GM21423 (cell line): ENCODE results near the gene TANGO2.

Source experiments
- ATAC-seq: cut with Tn5 transposase; IDR thresholded peaks from one replicate; pipeline ENCODE4 v1.9.1; 2021; ENCODE audit warnings: mild to moderate bottlenecking, moderate library complexity; ENCODE audit not compliant: unreplicated experiment

TANGO2 gene

DNA sequence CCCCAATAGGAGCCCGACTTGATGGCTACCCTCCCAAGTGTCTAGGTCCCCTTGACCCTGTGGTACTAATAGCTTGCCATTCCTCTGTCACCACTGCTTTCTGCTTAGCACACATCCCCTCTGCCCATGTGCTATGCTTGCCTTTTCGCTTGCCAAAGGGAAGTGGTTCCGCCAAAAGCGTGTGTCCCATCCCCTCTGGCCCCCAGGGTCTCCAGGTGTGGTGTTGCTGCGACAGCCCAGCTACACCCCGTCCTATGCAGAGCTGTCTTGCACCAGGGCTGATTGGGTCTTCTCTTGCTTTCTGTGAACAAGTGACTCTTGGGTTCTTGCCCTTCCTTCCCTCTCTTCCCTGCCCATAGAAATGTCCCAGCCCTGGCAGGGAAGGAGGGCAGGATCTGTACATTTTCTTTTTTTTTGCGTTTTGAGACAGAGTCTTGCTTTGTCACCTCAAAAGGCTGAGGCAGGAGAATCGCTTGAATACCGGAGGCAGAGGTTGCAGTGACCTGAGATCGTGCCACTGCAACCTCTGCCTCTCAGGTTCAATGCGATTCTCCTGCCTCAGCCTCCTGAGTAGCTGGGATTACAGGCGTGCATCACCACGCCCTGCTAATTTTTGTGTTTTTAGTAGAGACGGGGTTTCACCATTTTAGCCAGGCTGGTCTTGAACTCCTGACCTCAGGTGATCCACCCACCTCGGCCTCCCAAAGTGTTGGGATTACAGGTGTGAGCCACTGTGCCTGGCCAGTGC, 3.9 kb downstream of the TANGO2 start:
- no peak for ATAC-seq

DNA sequence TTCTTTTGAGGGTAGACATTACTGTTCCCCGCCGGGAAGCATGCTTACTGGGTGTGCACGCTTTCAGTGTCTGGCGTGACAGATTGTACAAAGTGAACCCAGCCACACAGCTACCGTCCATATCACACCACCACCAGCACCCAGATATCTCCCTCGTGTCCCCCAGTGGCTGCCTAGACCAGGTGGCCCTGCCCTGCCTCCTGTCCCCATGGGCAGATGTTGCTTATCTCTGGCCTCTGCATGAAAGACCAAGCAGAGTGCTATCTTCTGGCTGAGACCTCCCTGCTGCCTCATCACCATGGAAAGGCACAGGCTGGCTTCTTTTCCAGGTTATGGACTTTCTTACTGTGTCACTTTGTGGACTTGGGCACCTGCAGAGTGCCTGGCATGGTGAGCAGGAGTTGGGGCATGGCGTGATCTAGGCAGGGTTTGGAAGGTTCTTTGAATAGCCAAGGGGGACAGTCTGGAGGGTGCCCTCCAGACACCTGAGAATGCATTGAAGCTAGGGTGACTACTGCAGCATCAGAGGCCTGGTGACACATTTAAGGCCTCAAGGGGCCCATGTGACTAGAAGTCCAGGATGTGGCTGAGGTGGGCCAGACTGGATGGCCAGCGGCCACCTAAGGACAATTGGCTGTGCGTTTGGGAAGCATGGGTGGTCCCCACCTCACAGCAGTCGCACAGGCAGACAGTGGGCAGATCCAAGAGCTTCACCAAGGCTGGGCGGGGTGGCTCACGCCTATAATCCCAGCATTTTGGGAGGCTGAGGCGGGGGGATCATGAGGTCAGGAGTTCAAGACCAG, 4.7 kb downstream of the TANGO2 start:
- no peak for ATAC-seq

DNA sequence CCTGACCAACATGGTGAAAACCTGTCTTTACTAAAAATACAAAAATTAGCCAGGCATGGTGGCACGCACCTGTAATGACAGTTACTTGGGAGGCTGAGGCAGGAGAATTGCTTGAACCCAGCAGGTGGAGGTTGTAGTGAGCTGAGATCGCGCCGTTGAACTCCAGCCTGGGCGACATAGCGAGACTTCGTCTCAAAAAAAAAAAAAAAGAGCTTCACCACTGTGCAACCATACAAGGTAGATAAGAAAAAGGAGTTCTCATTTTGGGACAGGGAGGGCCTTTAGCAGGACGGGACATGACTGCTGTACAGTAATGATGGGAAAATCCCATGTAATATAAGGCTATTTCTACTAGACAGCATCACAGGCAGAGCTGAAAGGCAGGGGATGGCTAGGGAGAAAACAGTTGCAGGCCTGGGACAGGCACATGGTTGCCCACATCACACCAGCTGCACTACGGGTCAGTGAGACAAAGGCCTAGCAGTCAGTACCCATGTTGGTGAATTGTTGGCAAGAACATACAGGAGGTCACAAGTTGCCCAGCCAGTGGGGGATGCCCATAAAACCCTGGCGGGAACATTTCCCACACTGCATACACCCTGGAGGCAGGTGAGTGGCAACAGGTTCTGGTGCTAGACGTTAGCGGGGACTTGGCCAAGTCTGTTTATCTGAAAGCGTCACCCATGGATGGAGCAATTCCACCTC, 5.4 kb downstream of the TANGO2 start:
- ATAC-seq: no peak

DNA sequence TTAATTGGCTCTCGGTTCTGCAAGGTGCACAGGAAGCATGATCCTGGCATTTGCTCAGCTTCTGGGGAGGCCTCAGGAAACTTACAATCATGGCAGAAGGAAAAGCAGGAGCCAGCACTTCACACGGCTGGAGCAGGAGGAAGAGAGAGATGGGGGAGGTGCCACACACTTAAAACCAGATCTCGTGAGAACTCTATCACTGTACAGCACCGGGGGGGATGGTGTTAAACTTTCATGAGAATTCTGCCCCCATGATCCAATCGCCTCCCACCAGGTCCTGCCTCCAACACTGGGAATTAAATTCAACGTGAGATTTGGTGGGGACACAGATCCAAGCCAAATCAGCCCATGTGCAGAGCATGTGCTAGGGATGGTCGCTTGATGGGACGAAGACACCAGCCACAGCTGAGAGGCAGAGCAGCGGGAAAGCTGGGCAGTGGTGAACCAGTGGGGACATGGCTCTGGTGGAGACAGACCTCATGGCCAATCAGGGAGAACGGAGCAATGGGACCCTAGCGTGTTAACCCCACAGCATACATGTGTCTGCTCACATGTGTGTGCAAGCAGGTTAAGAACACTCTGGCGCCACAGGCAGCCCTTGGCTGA, 6.2 kb downstream of the TANGO2 start:
- ATAC-seq: no peak

DNA sequence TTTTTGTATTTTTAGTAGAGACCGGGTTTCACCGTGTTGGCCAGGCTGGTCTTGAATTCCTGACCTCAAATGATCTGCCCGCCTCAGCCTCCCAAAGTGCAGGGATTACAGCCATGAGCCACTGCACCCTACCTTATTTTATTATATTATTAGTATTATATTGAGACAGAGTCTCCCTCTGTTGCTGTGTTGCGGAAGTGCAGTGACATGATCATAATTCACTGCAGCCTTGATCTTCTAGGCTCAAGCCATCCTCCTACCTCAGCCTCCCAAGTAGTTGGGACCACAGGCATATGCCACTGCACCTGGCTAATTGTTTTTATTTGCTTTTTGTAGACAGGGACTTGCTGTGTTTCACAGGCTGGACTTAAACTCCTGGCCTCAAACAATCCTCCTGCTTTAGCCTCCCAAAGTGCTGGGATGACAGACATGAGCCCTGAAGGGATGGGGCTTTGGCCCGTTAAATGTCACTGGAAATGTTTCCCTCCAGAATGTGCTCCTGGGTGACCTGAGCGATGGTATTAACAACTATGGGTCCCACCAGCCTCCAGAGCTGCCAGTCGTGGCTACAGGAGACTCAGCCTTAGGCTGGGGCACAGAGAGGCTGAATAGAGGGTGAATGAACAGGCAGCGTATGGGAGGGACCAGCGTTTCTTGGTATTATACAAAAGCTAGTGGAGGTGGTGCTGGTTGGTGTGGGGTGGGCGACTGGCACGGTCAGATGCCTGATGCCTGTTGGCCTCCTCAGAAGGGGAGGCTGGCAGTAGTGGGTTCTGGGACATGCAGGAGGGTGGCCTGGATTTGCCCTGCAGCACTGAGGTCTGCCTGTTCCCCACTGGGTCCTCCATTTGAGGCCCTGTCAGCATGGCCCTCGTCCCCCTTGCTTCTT, 7.3 kb downstream of the TANGO2 start:
- ATAC-seq: no peak

DNA sequence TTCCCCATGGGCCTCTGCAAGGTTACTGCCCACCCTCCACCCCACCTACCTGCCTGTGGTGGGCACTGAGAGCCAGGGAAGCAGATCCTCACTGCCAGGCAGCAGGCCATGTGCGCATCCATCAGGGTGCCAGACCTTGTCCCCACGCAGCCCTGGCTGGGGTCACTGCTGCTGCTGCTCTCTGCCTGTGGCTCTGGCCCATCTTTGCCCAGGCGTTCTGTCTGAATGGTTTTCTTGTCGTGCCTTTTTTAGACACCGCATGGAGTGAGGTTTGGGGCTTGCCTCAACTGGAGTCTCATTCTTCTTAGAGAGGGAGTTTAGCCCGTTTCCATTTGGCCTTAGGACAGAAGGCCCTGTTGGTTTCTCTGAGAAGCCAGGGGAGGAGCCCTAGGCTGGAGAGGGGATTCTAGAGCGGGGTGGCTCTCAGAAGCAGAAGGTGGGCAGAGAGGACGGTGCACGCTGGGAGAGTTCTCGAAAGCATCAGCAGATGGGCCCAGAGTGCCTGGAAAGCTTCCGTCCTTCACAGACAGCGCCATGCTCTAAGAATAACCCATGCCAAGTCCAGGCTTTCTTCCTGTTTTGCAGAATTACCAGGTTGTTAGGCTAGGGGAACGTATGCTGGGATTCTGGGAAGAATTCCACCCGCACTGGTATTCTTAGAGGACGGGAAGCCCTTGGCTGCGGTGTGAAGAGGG, 8.1 kb downstream of the TANGO2 start:
- ATAC-seq: no peak

DNA sequence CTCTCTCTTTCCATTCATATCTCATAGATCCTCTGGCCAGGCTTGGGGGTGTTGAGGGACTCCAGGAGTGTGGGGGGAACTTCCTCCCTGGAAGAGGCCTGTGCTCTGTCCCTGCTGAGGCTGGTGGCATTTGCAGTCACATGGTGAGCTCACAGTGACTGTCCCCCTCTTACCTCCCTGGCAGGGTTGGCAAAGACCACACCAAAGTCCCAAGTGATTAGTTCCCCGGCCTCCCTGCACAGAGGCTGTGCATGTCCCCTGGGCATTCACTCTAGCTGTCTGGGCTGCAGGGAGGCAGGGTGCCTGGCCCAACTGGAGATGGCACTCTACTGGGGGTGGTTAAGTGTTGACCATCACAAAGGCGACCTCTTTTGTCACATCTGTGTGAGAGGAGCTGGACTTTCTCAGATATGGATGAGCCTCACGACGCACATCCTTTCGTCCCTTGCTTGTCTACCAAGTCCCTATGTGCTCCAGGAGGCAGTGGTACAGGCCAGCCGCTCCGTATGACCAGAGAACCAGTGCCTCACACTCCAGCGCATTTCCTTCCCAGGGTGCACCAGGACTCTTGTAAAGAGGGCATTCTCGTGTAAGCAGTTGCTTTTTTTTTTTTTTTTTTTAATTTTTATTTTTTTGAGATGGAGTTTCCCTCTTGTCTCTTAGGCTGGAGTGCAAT, 8.8 kb downstream of the TANGO2 start:
- no peak for ATAC-seq

DNA sequence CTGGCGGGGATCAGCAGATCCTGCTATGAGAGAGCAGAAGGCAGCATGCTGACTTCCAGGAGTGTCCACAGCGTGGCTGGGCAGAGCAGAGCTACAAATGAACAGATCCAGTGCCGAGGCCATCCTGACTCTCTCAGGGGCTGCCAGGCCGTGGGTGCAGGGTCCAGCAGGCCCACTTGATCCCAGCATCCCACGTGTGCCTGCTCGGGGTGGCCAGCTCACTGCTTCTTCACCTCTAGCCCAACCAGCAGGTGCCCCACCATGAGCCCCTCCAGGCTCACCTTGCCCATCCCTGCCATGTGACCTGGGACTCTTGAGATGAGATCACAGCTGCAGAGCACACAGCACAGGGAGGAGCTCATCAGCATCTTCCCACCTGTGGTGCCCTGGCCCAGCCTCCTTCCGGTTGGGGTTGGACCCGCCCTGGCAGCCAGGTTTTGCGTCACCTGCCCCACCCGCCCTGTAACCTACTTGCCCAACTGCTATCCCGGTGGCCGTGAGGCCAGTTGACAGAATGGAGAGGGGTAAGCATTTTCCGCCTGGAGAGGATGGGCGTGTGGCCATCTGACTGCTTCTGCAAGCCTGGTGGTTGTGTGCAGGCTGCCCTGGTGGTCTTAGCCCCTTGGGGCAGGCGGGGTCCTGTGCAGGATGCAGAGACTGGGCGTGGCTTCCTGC, 11.0 kb downstream of the TANGO2 start:
- ATAC-seq: no peak

DNA sequence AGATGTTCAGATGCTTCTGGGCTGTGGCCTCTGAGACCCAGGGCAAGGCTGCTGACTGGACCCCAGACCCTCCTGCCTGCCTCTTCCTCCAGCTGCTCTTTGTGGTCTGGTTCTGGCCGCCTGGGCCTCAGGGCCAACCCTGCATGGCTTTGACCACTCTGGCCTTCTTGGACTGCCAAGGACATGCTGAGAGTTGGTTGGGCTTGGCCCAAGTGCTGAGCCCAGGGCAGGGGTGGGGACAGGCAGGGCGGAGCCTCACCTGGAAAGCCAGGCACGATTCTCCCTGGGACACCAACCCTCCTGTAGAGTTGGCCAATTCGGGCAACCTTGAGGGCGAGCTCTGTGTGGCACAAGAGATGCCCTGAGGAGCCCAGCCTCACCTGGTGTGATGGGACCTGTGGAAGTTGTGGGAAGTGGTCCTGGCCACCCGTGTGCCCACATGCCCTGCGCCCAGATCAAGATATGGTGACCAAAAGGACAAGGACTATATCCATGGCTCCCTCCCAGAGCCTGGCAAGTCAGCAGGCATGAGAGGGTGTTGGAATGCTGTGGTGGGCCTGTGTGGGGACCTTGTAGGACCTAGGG, 11.6 kb downstream of the TANGO2 start:
- no peak for ATAC-seq

DNA sequence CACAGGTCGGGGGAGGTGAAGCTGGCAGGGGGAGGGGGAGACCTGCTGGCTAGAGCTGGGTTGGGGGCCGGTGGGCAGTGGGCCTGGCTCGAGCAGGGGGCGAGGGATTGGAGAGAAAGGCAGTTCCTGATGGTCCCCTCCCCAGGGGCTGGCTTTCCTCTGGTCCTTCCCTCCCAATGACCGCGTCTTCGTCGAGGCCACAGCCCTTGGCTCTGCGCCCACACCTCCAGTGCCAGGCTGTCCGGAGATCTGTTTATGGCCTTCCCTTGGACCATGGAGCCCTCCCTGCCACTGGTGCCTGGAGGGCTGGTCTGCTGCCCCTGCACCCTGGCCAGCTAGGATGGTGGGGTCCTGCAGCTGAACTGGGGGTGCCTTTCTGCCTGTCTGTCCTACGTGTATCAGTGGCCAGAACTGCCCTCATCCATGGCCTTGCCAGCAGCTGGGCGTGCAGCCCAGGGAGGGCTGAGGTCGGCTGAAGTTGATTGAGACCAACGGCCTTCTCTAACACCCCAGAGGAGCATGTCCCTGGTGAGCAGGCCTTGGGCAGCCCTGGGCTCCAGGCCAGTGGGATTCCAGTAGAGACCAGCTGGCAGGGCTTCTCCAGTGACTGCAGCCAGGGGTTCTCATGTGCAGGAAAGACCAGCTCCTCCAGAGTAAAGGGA, 12.3 kb downstream of the TANGO2 start:
- ATAC-seq: no peak

DNA sequence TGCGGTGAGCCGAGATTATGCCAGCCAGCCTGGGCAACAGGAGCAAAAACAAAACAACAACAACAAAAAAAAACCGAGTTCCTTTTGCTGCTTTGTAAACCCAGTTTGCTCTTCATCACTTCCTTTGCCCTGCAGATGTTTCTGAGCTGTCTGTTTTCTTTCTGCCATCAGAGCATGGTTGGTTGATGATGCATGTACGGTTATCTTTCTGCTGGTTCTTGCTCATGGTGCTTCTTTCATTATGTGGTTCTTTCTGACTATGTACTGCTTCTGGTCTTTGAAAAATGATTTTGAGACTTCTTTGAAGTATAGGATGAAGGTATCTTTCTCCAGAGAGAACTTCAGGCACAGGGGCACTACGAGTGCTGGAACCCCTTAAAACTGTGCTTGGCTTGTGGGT, 13.2 kb downstream of the TANGO2 start:
- no peak for ATAC-seq

DNA sequence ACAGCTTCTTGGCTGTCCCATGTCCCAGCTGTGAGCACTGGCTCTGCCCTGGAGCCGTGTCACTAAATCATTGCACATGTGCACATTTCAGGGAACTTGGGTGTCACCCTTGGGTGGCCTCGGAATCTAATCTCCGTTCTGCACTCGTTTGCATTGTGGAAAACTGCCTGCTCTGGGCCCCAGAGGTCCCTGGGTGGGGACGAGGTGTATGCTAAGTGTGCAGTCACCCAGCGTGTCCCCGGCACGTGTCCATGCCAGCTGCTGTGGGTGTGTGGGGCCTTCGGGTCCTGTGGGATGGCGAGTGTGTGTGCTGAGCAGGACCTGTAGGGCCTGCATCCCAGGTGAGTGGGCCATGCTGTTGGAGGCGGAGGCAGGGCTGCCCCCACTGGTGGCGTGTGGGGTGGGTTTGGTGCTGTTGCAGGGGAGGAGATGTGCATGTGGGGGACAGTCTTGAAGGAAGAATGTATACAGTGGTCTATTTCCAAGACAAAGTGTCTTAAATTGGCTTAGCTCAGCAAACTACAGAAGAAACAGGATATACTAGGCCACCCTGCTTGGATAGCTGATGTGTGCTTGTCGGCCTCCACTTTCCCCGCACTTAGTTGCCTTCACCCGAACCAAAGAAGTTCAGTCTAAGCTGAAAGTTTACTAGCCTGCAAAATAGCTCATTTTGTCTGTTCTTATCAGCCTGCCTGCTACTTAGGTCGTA, 14.6 kb downstream of the TANGO2 start:
- ATAC-seq: no peak

DNA sequence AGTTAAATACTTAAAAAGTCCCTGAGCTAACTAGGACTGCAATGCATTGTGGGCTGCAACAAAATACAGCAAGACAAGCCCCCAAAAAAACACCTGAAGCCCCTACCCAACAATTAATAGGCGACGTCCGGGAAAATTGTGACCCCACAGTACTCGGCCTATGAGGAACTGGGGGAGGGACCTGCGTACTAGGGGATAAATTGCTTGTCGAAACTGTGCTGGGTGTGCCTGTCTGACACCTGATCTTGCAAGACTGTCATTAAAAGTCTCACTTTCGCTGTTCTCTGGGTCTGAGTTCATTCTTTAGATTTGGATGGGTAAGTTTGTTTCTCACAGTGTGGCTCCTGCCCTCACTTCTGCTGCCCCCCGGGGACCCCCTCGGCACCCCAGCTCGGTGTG, 15.2 kb downstream of the TANGO2 start:
- no peak for ATAC-seq

DNA sequence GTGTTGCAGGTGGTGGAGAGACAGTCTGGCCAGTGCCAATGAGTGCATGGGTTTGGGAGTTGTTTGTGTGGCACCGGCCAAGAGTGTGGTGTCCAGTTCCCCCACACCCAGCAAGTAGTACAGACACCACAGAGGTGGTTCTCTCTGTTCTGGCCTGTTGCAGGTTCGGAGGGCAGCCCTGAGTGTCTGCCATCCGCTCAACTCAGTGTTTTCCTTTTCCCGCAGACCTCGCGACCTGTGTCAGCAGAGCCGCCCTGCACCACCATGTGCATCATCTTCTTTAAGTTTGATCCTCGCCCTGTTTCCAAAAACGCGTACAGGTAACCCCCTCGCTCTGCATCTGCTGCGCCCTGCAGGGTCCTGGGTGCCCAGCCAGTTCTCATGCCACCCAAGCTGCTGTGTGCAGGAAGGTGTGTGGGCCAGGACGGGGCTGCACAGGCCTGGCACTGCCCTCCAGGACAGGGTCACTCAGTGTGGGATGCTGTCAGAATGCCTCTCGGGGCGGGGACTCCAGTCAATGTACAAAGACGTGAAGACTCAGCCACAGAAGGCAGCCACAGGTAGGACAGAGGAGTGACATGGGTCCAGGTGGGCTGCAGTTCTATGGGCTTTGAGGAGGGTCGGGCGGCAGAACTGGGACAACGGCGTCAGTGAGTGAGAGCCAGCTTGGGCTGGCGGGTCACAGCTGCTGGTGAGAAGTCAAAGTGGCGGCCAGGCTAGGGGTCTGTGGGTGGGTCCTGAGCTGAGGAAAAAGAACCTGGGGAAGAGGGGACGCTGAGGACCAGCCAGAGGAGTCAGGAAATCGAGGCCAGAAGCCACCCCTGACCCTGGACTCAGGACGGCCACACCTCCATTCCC, 15.9 kb downstream of the TANGO2 start:
- ATAC-seq: no peak

DNA sequence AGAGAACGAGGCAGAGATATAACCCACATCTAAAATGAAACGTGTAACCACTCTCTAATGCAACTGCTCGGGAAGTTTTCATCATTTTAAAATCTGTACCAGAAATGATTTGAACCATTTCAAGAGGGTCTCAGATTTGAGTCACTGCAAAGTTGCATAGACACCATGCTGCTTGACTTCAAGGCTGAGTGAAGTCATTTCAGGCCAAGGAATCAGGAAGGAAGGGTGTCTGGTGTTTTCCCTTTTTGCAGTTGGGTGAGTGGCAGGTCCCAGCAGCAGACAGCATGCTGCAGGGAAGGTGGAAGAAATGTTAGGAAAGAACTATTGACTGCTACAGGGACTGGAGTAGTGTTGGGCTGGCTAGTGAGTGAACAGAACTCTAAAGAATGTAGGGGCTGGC, 16.5 kb downstream of the TANGO2 start:
- ATAC-seq: no peak

DNA sequence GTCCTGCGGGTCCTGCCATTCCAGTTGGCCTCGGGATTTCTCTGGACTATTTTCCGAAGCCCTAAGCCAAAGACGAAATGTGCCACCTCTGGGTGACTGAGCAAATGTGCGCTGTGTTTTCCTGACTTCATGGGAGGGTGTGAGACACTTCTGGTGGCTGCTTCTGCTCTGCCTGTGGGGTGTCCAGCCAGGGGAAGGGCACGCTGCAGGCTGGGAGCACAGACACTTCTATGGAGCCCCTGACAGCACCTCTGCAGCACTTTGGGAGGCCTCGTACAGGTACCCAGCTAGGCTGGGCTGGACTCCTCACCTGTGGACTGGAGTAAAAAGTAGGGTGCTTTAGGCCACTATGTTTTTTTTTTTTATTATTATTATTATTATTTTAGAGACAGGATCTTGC, 17.7 kb downstream of the TANGO2 start:
- ATAC-seq: no peak
